Measurements from ENCODE around the gene SLC10A1. TPM values are rescaled to one million over a fixed set of nuclear protein-coding genes. Genes with fewer than 3 reads are reported as not detected.
"Not testable (repeated sequence)": the region's sequence is repeated elsewhere in the genome, so short reads cannot be mapped to it uniquely, and the experiment has no call there.

SLC10A1 gene
- total and polyA plus RNA-seq, 2 donors from 2014 or later = not detected

GRCh38 chr14:69814397-69814796, 17.4 kb upstream of the SLC10A1 start:
- TF ChIP-seq CTCF (IDR thresholded peaks at IDR 0.05; ENCODE audit: borderline replicate concordance, extremely low read depth, insufficient read depth) = no peak
- FAIRE-seq (no peak), DNase-seq (no peak)
- no peaks in the 10 kb centered on the region for H3K27me3 ChIP-seq (ENCODE audit: control insufficient read depth, insufficient read depth, low read length)
- H3K4me3 ChIP-seq (ENCODE audit: low read length in 3 of 3) = no peak overlapping the region
- intact Hi-C loops (cut with DNase I) = no loop called here
- H3K36me3 ChIP-seq (ENCODE audit: control insufficient read depth in 2 of 3, insufficient read depth in 3 of 3, low read length in 3 of 3) = no peaks in the 10 kb centered on the region
- H3K9me3 ChIP-seq (ENCODE audit: control insufficient read depth in 2 of 3, insufficient read depth in 1 of 3, low read length in 3 of 3) = no peaks in the 10 kb centered on the region
- H3K27ac ChIP-seq (ENCODE audit: low read depth in 2 of 2, low read length in 2 of 2) = no peak overlapping the region
- no peaks in the 10 kb centered on the region for H3K4me1 ChIP-seq (ENCODE audit: control insufficient read depth in 2 of 3, insufficient read depth in 2 of 3, low read depth in 1 of 3, low read length in 3 of 3)
- no peak overlapping the region for H3K9ac ChIP-seq (ENCODE audit: low read length in 3 of 3)

GRCh38 chr14:69813346-69813745, 16.3 kb upstream of the SLC10A1 start:
- intact Hi-C loops (cut with DNase I); H3K36me3 ChIP-seq (ENCODE audit: control insufficient read depth in 2 of 3, insufficient read depth in 3 of 3, low read length in 3 of 3): not testable (repeated sequence)

GRCh38 chr14:69812711-69813110, 15.7 kb upstream of the SLC10A1 start:
- Histone ChIP-seq H3K4me1 (ENCODE audit: control insufficient read depth in 2 of 3, insufficient read depth in 2 of 3, low read depth in 1 of 3, low read length in 3 of 3) (no peaks in the 10 kb centered on the region), H3K4me3 (ENCODE audit: low read length in 3 of 3) (no peak overlapping the region), H3K27me3 (ENCODE audit: control insufficient read depth, insufficient read depth, low read length) (no peaks in the 10 kb centered on the region), H3K9me3 (ENCODE audit: control insufficient read depth in 2 of 3, insufficient read depth in 1 of 3, low read length in 3 of 3) (no peaks in the 10 kb centered on the region), H3K27ac (ENCODE audit: low read depth in 2 of 2, low read length in 2 of 2) (no peak overlapping the region), H3K9ac (ENCODE audit: low read length in 3 of 3) (no peak overlapping the region), H3K36me3 (ENCODE audit: control insufficient read depth in 2 of 3, insufficient read depth in 3 of 3, low read length in 3 of 3) (no peaks in the 10 kb centered on the region)
- intact Hi-C loops (cut with DNase I) = no loop called here
- FAIRE-seq (no peak), DNase-seq (no peak)
- TF ChIP-seq CTCF (IDR thresholded peaks at IDR 0.05; ENCODE audit: borderline replicate concordance, extremely low read depth, insufficient read depth) = no peak

More at GRCh38 chr14:69813346-69813745, 16.3 kb upstream of the SLC10A1 start:
- not testable (repeated sequence) for H3K4me1 ChIP-seq (ENCODE audit: control insufficient read depth in 2 of 3, insufficient read depth in 2 of 3, low read depth in 1 of 3, low read length in 3 of 3); H3K9me3 ChIP-seq (ENCODE audit: control insufficient read depth in 2 of 3, insufficient read depth in 1 of 3, low read length in 3 of 3); H3K9ac ChIP-seq (ENCODE audit: low read length in 3 of 3); H3K4me3 ChIP-seq (ENCODE audit: low read length in 3 of 3); H3K27ac ChIP-seq (ENCODE audit: low read depth in 2 of 2, low read length in 2 of 2); H3K27me3 ChIP-seq (ENCODE audit: control insufficient read depth, insufficient read depth, low read length); FAIRE-seq; DNase-seq

GRCh38 chr14:69811868-69812252, 14.8 kb upstream of the SLC10A1 start:
- no peak overlapping the region for H3K4me3 ChIP-seq (ENCODE audit: low read length in 3 of 3)
- no peak overlapping the region for H3K9ac ChIP-seq (ENCODE audit: low read length in 3 of 3)
- H3K9me3 ChIP-seq (ENCODE audit: control insufficient read depth in 2 of 3, insufficient read depth in 1 of 3, low read length in 3 of 3) = no peaks in the 10 kb centered on the region
- no peaks in the 10 kb centered on the region for H3K4me1 ChIP-seq (ENCODE audit: control insufficient read depth in 2 of 3, insufficient read depth in 2 of 3, low read depth in 1 of 3, low read length in 3 of 3)
- no peak for DNase-seq
- H3K36me3 ChIP-seq (ENCODE audit: control insufficient read depth in 2 of 3, insufficient read depth in 3 of 3, low read length in 3 of 3) = no peaks in the 10 kb centered on the region
- intact Hi-C loops (cut with DNase I) = no loop called here
- no peak overlapping the region for H3K27ac ChIP-seq (ENCODE audit: low read depth in 2 of 2, low read length in 2 of 2)
- TF ChIP-seq CTCF (IDR thresholded peaks at IDR 0.05; ENCODE audit: borderline replicate concordance, extremely low read depth, insufficient read depth) = no peak
- H3K27me3 ChIP-seq (ENCODE audit: control insufficient read depth, insufficient read depth, low read length) = no peaks in the 10 kb centered on the region
- FAIRE-seq = no peak

All from kidney (tissue), 14 donors.